ENCODE results near the gene HYAL3. TPM values are rescaled to one million over a fixed set of nuclear protein-coding genes. Genes with fewer than 3 reads are reported as not detected.
A peak's percentile ranks its signal among the peaks of the same experiment; 100 is the strongest.

HYAL3 gene
- total and polyA plus RNA-seq, 10 of the 15 experiments (the other 5 are each of a cell fraction or from before 2014, with no cell fraction given), result 0.37 to 4.2 (median 2.8) TPM

GRCh38 chr3:50321336-50322114, 22.3 kb upstream of the HYAL3 start (continued):
- TF ChIP-seq E2F8 (IDR thresholded peaks at IDR 0.05; ENCODE audit: low read depth, partially characterized antibody) (peak; percentile 58), HCFC1 (IDR thresholded peaks at IDR 0.05; ENCODE audit: low read length) (peak; percentile 36; the same call in 1 of the 2 replicates), LARP7 (IDR thresholded peaks at IDR 0.05) (peak; percentile 94), RUNX3 (IDR thresholded peaks at IDR 0.05; ENCODE audit: low read length) (peak; percentile 76), RBBP5 (conservative IDR thresholded peaks at IDR 0.05) (no peak), ZBTB33 (IDR thresholded peaks at IDR 0.05) (peak; percentile 71), CHD2 (IDR thresholded peaks at IDR 0.05; ENCODE audit: borderline replicate concordance, low read depth, low read length) (peak; percentile 46), SMARCA5 (IDR thresholded peaks at IDR 0.05) (peak; percentile 71; the same call in 1 of the 2 replicates), POU2F2 (IDR thresholded peaks at IDR 0.05; ENCODE audit: borderline replicate concordance, low read depth, low read length) (peak; percentile 10; the same call in 1 of the 3 replicates), PKNOX1 (IDR thresholded peaks at IDR 0.05) (peak; percentile 10; the same call in 1 of the 2 replicates), FOXK2 (IDR thresholded peaks at IDR 0.05) (peak; percentile 99), ATF7 (IDR thresholded peaks at IDR 0.05; ENCODE audit: low read depth) (peak; percentile 100), BCLAF1 (IDR thresholded peaks at IDR 0.05) (peak; percentile 99), JUND (IDR thresholded peaks at IDR 0.05; ENCODE audit: low read depth, low read length) (peak; percentile 99), DPF2 (IDR thresholded peaks at IDR 0.05) (peak; percentile 89), GATAD2B (conservative IDR thresholded peaks at IDR 0.05; ENCODE audit: low read depth) (0 out of 2 replicates have a peak, but pooled peaks have one; percentile 8), MLLT1 (IDR thresholded peaks at IDR 0.05) (peak; percentile 88), NR2C1 (IDR thresholded peaks at IDR 0.05) (peak; percentile 32; the same call in 1 of the 2 replicates), TBL1XR1 (IDR thresholded peaks at IDR 0.05; ENCODE audit: low read depth, low read length) (no peak), SRF (IDR thresholded peaks at IDR 0.05; ENCODE audit: low read depth in 2 of 2, low read length in 2 of 2) (no peak), NFYB (IDR thresholded peaks at IDR 0.05; ENCODE audit: insufficient read depth, low read depth, low read length) (no peak)

Data from GM12878 (cell line).